Skin of body (tissue), 2 donors: ENCODE data around the gene CLK4. TPM values are rescaled to one million over a fixed set of nuclear protein-coding genes. Genes with fewer than 3 reads are reported as not detected.
"Not testable (repeated sequence)": the region's sequence is repeated elsewhere in the genome, so short reads cannot be mapped to it uniquely, and the experiment has no call there.

ENCODE experiments used
- DNase-seq: peaks from one replicate; lab custom pipeline; 2025; lab: John Stamatoyannopoulos, UW
- total RNA-seq: library from RNA; depleted of rRNA; stranded (reverse); fragments of >200 nt; gene quantifications from one replicate; pipeline ENCODE4 v1.2.3, GENCODE V29; 2014

CLK4 gene
- total RNA-seq, 1 donor from 2014 or later: 51.8 TPM

DNA sequence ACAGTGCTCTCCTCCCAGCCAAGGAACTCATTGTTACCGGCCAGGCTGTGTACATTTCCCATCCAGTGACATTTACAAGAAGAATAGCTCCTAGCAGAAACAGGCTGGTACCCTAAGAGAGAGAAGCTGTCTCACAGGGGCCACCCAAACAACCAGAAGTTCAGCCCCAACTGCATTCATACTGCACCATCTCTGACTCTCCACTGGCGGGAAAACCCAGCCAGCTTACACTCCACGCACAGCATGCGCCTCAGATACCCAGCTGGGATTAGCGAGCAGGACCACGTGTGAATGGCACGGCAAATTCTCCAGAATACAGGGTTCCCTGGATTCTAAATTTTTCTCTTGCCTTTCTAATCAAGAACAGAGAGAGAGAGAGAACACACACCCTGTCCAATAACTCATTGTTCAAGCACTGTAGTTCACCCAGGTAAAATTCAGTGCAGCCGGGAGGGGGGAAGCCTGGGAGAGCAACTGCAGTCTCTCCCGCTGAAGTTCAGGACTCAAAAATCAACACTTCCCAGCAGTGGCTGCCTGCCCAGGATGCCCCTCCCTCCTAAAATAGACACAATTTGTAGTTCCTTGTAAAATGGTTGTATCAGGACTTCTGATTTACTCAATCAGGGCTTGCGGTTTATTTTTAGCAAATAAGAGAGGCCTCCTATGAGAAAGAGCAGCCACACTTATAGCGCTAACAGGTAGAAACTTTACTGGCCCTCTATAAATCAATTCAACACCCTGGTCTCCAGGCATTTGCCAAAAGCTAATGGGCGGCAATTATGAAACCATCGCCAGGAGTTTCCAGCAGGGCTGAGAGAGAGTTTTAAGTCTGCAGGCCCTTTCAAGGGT lies 38.9 kb downstream of the CLK4 start:
- peak; percentile 26 for DNase-seq

DNA sequence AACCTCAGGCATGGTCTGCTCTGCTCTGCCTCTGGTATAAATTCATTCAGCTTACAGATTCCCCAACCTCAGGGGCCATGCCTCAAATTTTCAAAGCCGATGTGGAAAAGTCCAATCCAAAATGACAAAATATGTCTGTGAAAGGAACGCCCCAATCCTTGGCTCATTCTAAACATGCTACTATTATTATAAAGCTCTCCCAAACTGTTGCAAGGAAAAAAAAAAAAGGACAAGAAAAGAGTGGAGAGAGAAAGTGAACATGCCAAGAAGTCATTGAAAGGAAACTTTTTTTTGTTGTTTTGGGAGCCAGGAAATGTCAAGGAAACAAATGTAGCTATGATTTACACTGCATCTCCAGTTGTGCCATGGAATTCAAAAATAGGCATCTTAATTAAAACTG lies 40.5 kb downstream of the CLK4 start:
- peak; percentile 70 for DNase-seq

DNA sequence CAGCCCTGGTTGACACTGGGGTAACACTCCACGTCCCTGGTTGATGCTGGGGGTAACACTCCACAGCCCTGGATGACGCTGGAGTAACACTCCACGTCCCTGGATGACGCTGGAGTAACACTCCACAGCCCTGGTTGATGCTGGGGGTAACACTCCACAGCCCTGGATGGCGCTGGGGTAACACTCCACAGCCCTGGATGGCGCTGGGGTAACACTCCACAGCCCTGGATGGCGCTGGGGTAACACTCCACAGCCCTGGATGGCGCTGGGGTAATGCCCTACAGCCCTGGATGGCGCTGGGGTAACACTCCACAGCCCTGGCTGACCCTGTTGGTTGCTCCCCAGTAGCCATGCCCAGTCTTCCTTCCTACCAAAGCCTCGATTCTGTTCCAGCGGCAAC lies 41.4 kb downstream of the CLK4 start:
- DNase-seq: not testable (repeated sequence)

DNA sequence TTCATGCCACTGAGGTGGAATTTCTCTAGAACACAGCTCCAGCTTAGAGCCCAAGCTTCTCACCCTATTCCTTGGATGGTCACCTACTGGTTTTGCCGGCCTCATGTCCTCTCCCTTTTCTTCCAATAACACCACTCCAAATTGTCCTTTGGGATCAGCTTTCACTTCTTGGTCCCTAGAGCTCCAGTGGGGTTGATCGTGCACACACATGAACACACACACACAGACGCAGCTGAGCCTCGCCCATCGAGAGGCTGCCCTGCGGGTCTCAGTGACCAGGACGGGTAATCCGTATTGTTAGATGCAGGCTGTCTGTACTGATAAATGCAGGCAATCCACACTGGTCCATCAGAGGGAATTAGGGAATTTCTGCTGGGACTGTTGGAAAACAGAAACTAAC lies 43.6 kb downstream of the CLK4 start:
- DNase-seq: no peak

DNA sequence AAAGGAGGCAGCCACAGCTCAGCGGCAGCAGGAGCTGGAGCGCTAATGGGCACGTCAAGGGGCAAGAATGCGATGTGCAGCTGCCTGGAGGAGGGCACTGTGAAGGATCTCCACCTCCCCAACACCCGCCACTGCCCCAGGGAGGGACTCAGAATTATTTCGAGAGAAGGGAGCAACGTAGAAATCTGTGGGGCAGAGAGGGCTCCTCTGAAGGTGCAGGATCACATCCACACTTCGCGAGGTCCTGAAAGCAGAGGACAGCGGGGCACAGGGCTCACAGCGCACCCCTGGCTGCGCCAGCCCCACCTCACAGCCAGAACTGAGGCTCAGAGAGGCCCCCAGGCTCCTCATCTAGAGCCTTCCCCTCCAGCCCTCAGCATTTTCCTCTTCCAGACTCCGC lies 44.6 kb downstream of the CLK4 start:
- no peak for DNase-seq

DNA sequence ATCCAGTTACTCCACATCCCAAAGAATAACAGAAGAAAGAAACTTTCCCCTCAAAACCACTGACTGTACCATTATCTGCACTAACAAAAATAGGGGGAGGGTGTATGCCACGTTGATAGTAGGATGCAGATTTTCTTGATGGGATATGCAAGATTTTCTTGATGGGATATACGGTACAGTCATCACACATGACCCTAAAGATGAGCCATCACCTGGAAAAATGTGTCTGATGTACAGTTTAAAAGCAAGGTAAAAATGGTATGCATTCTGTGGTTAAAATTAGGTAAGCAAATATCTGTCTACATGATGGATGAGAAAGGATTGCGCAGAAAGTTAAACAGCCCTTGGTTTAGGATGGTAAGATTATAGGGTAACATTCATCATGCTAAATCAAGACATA lies 45.2 kb downstream of the CLK4 start:
- no peak for DNase-seq

DNA sequence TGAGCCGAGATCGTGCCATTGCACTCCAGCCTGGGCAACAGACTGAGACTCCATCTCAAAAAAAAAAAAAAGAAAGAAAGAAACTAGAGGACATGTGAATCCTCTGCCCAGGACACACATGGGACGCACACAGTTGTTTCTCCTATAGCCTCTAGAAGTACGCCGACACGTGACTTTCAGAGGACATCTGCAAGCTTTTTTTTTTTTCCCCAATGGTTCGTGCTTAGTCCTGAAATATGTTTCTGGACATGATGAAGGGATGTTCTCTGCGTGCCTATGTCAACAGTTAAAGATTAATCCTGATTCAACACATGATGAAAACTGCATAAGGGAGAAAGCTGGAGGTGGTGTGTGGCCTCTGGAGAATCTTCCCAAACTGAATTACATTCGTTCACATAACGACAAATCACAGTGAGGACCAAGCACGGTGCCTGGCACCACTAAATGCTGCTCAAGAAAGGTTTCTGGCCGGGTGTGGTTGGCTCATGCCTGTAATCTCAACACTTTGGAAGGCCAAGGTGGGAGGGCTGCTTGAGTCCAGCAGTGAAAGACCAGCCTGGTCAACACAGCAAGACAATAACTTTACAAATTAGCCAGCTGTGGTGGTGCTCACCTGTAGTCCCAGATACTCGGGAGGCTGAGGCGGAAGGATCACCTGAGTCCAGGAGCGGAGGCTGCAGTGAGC lies 46.4 kb downstream of the CLK4 start:
- peak; percentile 76 for DNase-seq

DNA sequence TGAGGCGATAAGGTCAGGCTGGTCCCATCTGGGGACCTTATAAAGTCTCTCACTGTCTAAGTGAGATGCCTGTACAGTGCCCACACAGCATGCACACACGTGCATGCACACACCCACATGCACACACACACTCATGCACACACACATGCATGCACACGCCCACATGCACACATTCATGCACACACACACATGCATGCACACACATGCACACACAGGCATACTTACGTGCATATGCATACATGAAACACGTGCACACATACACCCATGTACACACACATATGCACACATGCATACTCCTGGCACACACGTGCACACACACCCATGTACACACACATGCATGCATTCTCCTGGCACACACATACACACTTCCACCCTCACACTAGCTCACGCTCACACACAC lies 48.9 kb downstream of the CLK4 start:
- no peak for DNase-seq

DNA sequence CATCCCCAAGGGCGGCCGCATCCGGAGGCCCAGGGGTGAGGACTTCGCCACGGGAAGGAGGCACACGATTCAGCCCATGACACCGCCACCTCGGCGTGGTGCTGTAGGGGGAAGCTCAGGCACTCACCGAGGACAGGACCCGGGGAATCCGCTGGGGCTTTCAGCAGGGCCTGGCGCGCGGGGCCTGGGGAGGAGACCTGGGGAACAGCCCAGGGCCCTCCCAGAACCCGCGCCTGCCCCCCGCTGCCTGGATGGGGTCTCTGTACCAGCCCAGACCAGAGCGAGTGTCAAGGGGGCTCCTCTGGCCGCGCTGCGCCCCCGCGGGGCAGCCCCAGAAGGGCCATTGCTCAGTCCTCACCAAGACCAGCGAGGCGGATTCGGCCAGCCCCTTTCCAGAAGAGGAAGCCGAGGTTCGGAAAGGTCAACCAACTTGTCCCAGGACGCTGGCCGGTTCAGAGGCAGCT lies 49.4 kb downstream of the CLK4 start:
- DNase-seq: peak; percentile 6

DNA sequence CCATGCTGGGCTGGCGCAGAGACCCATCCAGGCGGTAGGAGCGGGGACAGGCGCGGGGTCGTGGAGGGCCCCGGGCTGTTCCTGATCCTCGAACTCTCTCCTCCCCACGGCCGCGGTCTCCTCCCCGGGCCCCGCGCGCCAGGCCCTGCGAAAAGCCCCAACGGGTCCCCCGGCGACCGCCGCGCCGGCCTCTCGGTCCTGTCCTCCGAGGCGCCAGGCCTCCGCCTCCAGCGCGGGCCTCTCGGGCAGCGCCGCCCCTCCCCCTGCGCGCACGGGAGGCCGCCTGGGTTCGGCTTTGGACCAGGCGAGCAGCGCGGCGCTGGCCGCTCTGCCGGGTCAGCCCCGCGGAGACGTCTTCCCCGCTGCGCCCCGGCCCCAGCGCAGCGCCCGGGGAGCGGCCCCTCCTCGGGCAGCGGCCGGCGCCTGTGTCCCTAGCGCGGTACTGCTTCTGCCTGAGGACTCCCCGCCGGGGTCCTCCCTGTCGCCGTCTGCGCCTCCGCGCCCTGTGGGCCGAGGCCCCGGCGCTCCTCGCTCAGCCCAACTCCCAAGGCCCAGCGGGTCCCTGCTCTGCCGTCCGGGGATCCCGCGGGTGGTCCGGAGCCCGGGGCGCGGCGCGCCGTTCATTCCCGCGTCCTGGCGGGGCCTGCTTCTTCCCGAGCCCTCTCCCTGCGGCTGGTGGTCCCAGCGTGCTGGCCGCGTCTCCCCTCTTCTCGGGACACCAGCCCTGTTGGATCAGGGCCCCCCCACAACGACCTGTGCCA lies 50.1 kb downstream of the CLK4 start:
- DNase-seq: no peak

DNA sequence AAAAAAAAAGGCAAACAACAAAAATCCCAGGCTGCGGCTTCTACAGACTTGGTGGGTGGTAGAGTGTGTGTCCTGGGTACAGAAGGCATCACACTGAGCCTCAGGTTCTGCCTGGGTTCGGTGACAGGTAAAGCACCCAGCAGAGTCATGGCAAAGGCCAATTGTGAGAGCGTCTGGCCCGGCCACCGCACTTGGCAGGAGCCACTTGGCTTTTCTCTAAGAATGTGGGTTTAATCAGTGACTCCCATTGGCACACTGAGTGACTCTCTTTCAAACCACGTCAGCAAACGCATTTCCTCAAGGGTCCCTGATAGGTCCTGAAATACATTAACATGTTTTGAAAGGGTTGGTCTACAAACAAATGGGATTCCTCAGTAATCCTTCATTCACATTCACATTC lies 53.6 kb downstream of the CLK4 start:
- DNase-seq: no peak

DNA sequence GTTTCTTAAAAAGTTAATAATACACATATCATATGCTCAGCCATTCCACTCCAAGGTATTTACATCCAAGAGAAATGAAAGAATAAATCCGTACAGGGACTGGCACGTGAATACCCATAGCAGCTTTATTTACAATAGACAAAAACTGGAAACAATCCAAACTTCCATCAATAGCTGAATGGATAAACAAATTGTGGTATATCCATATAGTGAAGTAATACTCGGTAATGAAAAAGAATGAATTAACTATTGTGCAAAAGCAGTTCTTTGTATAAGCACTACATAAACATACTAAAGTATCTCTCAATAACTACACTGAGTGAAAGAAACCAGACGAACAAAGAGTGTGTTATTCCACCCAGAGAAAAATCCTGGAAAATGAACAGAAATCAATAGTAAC lies 54.2 kb downstream of the CLK4 start:
- DNase-seq: no peak

DNA sequence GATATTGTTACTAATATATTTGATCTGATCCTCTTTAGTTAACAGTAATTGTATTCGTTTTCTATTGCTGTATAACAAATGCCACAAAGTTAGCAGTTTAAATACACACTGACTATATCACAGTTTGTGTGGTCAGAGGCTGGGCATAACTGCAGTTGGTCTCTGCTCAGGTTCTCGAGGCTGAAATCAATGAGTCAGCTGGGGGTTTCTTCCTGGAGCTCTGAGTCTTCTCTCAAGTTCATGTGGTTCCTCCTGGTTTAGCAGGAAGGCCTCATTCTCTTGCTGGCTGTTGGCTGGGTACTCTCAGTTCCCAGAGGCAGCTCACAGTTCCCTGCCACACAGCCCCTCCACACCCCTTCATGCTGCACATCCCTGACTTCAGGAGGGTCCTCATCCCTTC lies 57.4 kb downstream of the CLK4 start:
- no peak for DNase-seq

DNA sequence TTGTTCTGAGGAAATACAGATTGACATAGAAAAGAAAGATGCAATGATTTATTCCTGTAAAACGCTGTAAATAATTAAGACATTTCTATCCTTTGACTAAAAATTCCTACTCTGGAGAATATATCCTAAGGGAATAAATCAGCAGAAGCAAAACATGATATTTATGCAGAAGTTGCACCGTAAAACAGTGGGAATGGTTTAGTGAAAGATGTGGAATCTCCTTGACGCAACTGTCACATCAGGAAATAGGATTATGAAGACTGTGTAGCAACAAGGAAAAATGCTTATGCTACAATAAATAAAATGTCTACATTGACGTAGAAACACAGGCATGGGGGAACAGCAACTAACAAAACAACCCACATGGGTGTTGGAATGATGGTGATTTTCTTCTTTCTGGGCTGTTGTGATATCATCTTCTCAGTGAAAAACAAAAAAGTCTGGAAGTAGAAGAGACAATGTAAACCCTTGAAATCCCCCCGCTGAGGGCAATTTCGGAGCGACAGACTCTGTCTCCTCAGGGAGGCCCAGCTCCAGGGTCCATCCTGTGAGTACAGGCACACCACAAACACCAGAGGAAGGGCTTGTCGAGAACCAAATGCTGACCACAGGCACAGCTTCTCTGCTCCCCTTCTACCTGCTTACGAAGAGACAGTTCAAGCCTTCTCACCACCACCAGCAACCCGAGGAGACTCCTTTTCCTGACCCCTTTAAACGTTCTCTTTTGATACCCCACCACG lies 61.9 kb downstream of the CLK4 start:
- peak; percentile 95 for DNase-seq

DNA sequence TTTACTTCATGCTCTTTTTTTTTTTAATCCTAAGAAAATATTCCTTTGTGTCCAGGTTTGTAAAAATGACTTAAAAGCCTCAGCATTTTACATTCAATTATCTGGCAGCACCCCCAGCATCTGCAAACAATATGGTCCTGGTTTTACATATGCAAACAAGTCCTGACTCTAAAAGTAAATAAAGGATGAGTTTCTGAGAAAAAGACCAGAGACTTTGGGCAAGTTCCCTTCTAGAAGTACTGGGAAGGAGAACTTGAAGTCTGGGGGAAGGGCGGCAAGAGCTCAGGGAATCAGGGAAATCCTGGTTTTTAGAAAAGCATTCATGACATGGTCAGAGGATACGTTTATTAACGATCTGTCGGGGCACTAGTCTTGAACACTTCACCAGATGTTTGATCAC lies 62.5 kb downstream of the CLK4 start:
- DNase-seq: peak; percentile 92

DNA sequence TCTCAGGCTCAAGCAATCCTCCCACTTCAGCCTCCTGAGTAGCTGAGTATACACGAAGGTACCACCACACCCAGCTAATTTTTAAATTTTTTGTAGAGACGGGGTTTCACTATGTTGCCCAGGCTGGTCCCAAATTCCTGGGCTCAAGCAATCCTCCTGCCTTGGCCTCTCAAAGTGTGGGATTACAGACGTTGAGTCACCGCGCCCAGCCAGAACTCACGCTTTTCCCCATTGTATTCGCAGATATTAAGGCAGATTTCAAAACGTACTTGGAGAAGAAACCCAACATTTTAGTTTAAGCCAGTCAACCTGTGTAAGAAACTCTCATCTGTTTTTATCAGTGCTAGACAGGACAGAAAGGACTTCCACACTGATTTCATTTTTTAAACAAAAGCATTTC lies 63.2 kb downstream of the CLK4 start:
- DNase-seq: no peak

DNA sequence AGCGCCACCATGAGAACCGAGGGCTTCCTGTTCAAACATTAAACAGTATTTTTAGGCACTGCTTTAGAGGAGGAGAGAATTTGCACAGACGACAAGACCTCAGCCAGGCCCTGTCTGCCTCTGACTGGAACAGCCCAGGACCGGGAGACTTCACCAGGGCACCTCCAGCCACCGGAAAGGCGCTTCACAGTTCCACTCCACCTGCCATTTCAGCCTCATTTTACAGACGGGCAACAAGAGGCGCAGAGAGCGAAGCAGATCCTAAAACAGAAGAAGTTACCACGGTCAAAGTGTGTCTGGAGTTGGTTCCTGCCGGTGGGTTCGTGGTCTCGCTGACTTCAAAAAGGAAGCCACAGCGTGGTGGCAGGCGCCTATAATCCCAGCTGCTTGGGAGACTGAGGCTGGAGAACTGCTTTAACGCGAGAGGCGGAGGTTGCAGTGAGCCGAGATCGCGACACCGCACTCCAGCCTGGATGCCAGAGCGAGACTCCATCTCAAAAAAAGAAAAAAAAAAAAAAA lies 65.0 kb downstream of the CLK4 start:
- no peak for DNase-seq

DNA sequence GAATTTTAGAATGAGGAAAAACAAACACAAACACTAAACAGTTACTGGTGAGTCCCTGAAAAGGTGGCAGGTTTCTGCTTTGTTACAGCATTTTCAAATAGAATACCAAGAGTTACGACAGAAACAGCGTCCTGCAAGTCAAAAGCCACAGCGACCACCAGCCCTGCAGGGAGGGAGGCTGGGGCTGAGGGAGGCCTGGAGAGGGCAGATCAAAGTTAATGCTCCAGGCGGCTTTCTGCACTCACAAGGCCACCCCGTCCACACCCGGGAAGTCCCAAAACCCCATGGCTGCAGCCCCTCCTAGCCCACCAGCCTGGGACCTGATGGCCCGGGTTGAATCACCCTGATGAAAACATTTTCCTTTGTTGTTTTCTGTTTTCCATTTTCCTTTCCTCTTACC lies 65.9 kb downstream of the CLK4 start:
- DNase-seq: no peak

DNA sequence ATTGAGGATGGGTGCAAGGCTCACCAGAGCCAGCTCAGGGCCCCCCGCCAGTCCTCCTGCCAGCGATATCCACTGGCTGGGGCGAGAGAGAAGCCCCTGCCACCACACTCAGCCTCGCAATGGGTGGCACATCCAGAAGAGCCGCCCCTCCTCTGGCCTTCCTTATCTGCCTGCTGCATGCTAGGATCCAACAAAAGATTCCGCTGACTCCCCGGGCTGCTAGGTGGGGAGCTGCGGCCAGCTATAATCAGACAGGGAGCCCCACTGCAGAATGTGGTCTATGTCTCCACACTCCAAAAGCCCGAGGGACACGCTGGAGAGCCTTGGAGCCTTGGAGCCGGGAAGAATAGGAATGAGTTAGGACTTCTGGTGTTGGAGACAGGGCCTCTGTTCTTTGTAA lies 69.4 kb downstream of the CLK4 start:
- no peak for DNase-seq

DNA sequence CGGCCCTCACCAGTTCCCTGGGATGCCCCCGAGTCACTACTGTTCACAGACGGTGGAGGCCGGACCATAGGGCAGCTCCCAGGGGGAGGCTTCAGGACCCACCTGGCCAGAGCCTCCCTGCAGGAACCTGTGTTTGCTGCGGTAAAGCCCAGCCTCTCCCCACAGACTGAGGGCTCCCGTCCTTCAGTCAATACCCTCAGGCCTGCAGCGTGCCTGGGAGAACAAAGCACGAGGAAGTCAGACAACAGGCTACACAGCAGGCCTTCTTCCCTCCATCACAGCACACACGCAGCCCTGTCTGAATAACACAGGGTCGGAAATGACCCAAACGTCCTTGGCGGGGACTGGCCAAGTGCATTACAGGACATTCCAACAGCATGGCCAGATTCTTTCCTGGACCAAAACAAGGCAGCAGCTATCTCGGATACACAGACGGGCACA lies 71.1 kb downstream of the CLK4 start:
- no peak for DNase-seq

DNA sequence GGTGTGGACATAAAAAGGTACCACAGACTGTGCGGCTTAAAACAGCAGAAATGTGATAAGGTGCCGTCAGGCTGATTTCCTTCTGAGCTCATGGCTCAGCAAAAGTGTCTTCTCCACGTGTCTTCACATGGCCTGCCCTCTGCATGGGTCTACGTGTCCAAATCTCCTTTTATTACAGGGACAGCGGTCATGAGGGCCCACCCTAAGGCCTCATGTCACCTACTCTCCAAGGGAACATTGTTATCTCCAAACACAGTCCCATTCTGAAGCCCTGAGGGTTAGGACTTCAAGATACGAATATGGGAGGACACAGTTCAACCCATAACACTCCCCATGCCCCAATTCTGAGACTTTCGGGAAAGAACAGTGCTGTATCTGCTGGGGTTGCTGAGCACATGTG lies 71.8 kb downstream of the CLK4 start:
- no peak for DNase-seq
